ENCODE results near the gene CALB2.

CALB2 gene

GRCh38 chr16:71424626-71425025 lies 66.1 kb downstream of the CALB2 start:
- TF ChIP-seq, protein P1, sequence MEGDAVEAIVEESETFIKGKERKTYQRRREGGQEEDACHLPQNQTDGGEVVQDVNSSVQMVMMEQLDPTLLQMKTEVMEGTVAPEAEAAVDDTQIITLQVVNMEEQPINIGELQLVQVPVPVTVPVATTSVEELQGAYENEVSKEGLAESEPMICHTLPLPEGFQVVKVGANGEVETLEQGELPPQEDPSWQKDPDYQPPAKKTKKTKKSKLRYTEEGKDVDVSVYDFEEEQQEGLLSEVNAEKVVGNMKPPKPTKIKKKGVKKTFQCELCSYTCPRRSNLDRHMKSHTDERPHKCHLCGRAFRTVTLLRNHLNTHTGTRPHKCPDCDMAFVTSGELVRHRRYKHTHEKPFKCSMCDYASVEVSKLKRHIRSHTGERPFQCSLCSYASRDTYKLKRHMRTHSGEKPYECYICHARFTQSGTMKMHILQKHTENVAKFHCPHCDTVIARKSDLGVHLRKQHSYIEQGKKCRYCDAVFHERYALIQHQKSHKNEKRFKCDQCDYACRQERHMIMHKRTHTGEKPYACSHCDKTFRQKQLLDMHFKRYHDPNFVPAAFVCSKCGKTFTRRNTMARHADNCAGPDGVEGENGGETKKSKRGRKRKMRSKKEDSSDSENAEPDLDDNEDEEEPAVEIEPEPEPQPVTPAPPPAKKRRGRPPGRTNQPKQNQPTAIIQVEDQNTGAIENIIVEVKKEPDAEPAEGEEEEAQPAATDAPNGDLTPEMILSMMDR (IDR thresholded peaks at IDR 0.05; ENCODE audit: control insufficient read depth, extremely low read depth, insufficient read depth), result no peak
- DNase-seq (ENCODE audit: low read depth), result no peak
- no peak overlapping the region for H3K4me3 ChIP-seq (ENCODE audit: low read depth, low read length)

- TF ChIP-seq, protein P1 (IDR thresholded peaks at IDR 0.05; ENCODE audit: control insufficient read depth, extremely low read depth, insufficient read depth), result no peak
- no peak for DNase-seq (ENCODE audit: low read depth)
- peak overlapping the region; percentile 34 for H3K4me3 ChIP-seq (ENCODE audit: low read depth, low read length)
These were observed 67.2 kb downstream of the CALB2 start for GRCh38 chr16:71425746-71426068.

DNA sequence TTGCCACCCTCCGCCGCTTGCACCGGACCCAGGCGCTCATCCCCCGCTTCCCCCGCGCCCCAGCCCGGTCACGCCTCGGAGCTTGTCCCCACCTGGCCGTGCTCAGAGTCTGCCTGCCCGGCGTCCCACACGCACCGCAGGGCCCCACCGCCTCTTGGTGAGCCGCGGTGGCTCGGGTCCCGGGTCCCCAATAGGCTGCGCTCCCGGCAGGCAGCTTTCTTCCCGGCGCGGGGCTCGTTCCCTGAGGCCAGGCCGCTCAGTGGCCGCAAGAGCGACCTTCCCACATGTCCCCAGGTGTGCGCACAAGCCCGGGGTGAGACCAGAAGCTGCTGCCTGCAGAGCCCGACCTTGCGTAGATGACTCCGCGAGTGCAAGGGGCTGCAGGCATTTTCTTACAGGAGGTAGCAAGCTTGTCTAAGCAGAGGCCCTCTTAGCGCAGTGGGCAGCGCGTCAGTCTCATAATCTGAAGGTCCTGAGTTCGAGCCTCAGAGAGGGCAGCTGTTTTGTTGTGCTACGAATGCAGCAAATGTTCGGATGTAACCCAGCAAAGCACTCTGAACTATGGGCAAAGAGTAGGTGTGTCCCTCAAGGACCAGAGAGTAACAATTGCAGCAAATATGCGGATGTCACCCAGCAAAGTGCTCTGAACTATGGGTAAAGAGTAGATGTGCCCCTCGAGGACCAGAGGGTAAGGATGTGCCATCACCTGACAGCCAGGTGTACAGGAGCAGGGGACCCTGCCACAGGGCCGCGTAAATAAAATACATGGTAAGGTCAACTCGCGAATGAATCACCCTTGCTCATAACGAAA lies 67.8 kb downstream of the CALB2 start:
- DNase-seq (ENCODE audit: low read depth), result peak; percentile 82
- peak overlapping the region; percentile 34 for H3K4me3 ChIP-seq (ENCODE audit: low read depth, low read length)
- TF ChIP-seq, protein P1 (IDR thresholded peaks at IDR 0.05; ENCODE audit: control insufficient read depth, extremely low read depth, insufficient read depth), result no peak

DNA sequence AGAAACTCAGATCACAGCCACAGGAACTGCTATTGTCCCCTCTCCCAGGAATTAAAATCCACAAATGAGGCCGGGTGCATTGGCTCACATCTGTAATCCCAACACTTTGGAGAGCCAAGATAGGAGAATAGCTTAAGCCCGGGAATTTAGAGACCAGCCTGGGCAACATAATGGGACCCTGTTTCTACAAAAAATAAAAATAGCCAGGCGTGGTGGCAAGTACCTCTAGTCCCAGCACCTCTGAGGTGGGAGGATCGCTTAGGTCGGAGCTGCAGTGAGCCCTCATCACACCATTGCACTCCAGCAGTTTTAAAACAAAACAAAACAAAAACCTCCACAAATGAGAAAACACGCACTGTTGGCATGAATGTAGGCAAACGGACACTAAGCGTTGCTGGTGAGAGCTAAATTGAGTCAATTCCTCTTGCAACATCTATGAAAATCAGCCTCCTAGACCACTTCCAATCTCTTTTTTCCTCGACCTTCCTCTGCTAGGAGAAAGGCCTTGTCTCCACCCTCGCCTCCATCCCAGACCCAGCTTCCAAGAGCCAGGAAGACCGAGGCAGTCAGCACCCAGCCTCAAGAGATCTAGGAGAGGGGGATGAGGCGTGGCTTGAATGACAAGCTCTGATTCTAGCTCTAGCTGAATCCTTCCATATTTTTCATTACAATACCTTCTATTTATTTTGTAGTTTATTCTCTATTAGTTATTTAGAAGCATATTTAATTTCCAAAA lies 68.5 kb downstream of the CALB2 start:
- no peak overlapping the region for H3K4me3 ChIP-seq (ENCODE audit: low read depth, low read length)
- no peak for DNase-seq (ENCODE audit: low read depth)
- TF ChIP-seq, protein P1 (IDR thresholded peaks at IDR 0.05; ENCODE audit: control insufficient read depth, extremely low read depth, insufficient read depth), result no peak

DNA sequence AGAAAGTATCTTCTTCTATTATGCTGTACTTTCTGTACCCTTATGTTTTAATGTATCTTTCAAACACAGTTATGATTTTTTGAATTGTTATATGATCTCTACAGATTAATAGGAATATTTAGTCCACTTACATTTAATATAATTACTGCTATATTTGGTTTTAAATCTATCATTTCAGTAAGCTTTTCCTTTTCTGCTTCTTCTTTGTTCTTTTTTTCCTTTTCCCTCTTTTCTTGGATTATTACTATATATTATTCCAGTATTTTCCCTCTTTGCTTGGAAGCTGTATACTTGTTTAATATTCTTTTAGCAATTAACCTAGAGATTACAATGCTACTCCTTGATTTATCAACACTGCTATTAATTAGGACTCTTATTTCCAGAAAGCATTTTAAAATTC lies 69.9 kb downstream of the CALB2 start:
- no peak overlapping the region for H3K4me3 ChIP-seq (ENCODE audit: low read depth, low read length)
- DNase-seq (ENCODE audit: low read depth), result no peak
- TF ChIP-seq, protein P1 (IDR thresholded peaks at IDR 0.05; ENCODE audit: control insufficient read depth, extremely low read depth, insufficient read depth), result no peak

GRCh38 chr16:71428883-71429282 lies 70.4 kb downstream of the CALB2 start:
- no peak overlapping the region for H3K4me3 ChIP-seq (ENCODE audit: low read depth, low read length)
- no peak for DNase-seq (ENCODE audit: low read depth)
- TF ChIP-seq, protein P1 (IDR thresholded peaks at IDR 0.05; ENCODE audit: control insufficient read depth, extremely low read depth, insufficient read depth), result no peak
